Panc1 (cell line): Measurements from ENCODE around the gene ADAMTS16. TPM values are rescaled to one million over a fixed set of nuclear protein-coding genes. Genes with fewer than 3 reads are reported as not detected.

Experiments used
- ATAC-seq: fragments of 200-7000 bp; cut with Tn5 transposase; 2 replicates; pipeline ENCODE4 v1.9.1; 2020; ENCODE audit warnings: mild to moderate bottlenecking, moderate library complexity
- BruUV-seq: library from RNA; stranded (reverse); fragments of 400-500 nt; replicated peaks from 2 replicates; lab custom pipeline; 2021; lab: Mats Ljungman, UMichigan
- CTCF ChIA-PET: fragments of 300-600 bp; sonication (Branson Sonifier 250); formaldehyde crosslinking; loops from one replicate; lab custom pipeline; 2022; ENCODE audit warnings: antibody characterized with exemption; lab: Charles Lee
- POLR2A ChIA-PET: fragments of 300-600 bp; sonication (Branson Sonifier 250); formaldehyde crosslinking; loops from one replicate; lab custom pipeline; 2022; ENCODE audit warnings: antibody characterized with exemption; lab: Charles Lee
- DNase-seq: peaks from one replicate; pipeline ENCODE4 v3.0.0-alpha.2; 2010; ENCODE audit warnings: low read depth, low spot score
- H3K27ac ChIP-seq: 2 replicates; pipeline ENCODE4 v1.5.1; 2011; ENCODE audit warnings: mild to moderate bottlenecking, low read length, inconsistent platforms
- H3K27me3 ChIP-seq: fragments of 200-500 bp; sonication (Bioruptor generic); 2 replicates; pipeline ENCODE4 v1.6.0; 2014; ENCODE audit warnings: low read length, inconsistent platforms; ENCODE audit not compliant: control insufficient read depth, insufficient read depth
- H3K36me3 ChIP-seq: fragments of 200-500 bp; sonication (Bioruptor generic); 2 replicates; pipeline ENCODE4 v1.5.1; 2014; ENCODE audit warnings: inconsistent platforms, mild to moderate bottlenecking, low read length, moderate library complexity; ENCODE audit not compliant: control insufficient read depth, insufficient read depth
- H3K4me1 ChIP-seq: 2 replicates; pipeline ENCODE4 v1.5.1; 2011; ENCODE audit warnings: inconsistent platforms, mild to moderate bottlenecking, low read length, moderate library complexity; ENCODE audit not compliant: control insufficient read depth, insufficient read depth
- H3K4me3 ChIP-seq, 2 experiments: 2 replicates each; pipeline ENCODE4 v1.5.1; 2011 to 2012; ENCODE audit warnings: low read depth in 2 of 2, low read length in 2 of 2, mild to moderate bottlenecking in 2 of 2, inconsistent platforms in 1 of 2, moderate library complexity in 1 of 2
- H3K9me3 ChIP-seq: fragments of 200-500 bp; sonication (Bioruptor generic); 2 replicates; pipeline ENCODE4 v1.5.1; 2014; ENCODE audit warnings: low read depth, mild to moderate bottlenecking, inconsistent platforms, low read length, moderate library complexity; ENCODE audit not compliant: control insufficient read depth, insufficient read depth
- POLR2AphosphoS5 ChIP-seq: IDR thresholded peaks from 2 replicates; pipeline ENCODE4 v1.6.1; 2012; ENCODE audit warnings: mild to moderate bottlenecking, low read depth, low read length, moderate library complexity
- SIN3A ChIP-seq: IDR thresholded peaks from 2 replicates; pipeline ENCODE4 v1.6.1; 2012; ENCODE audit warnings: low read depth, mild to moderate bottlenecking, low read length, moderate library complexity, borderline replicate concordance; ENCODE audit not compliant: insufficient read depth
- TCF7L2 ChIP-seq: IDR thresholded peaks from 2 replicates; pipeline ENCODE4 v1.6.1; 2011; ENCODE audit warnings: mild to moderate bottlenecking, low read depth, low read length, inconsistent platforms
- in situ Hi-C: cut with HindIII; loops from 2 replicates; pipeline ENCODE4 v1.10.0; 2016; ENCODE audit warnings: low sequenced_read_pairs, low pct_unique_long_range_greater_than_20kb
- intact Hi-C: fragments of 100-400 bp; cut with micrococcal nuclease; formaldehyde crosslinking; loops from one replicate; pipeline ENCODE4 v1.10.0; 2022; ENCODE audit not compliant: unreplicated experiment
- total RNA-seq: library from RNA; stranded (reverse); gene quantifications from one replicate; pipeline ENCODE4 v1.2.1, GENCODE V29; 2021; ENCODE audit not compliant: unreplicated experiment
- TF ChIP-seq, protein P1 (sequence below), 2 experiments: IDR thresholded peaks; 2 replicates each; pipeline ENCODE4 v1.6.1; 2011 to 2012; ENCODE audit warnings: low read depth in 2 of 2, control low read depth in 1 of 2, low read length in 1 of 2, mild to moderate bottlenecking in 1 of 2, moderate library complexity in 1 of 2; ENCODE audit not compliant: insufficient read depth in 1 of 2
- TF ChIP-seq, protein P2 (sequence below): fragments of 450-650 bp; IDR thresholded peaks from 2 replicates; pipeline ENCODE4 v1.5.1; 2017; ENCODE audit warnings: mild to moderate bottlenecking

ADAMTS16 gene
- total RNA-seq, 1 experiment from 2014 or later = 0.54 TPM

DNA sequence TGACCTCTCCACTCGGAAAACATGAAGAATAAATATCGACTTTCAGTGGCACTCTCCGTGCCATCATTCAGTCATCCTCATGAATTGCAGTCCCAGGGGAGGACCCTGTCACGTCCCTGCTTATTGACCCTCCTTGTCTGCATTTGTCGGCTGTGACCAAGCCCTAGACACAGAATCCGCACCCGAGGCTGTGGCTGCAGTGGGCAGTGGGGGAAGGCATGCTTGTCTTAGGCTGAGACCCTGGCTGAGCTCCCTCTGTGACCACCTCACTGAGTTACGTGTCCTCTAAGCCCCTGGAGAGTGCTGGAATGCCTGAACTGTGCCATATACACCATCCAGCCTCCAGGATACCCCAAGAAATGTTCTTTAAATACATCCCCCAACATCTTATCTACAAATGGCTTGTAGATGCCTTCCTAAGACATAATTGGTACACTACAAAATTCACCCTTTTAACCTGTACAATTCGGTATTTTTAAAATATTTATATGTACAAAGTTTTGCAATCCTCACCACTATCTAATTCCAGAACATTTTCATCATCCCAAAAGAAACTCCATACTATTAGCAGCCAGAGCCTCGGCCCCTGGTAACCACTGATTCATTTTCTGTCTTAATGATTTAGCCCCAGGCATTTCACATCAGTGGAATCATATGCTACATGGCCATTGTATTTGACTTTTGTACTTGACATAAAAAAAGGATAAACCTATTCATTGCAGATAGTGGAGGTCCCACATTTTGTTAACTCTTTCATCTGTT is 201.6 kb downstream of the ADAMTS16 start:
- Histone ChIP-seq H3K27me3 (no peaks in the 10 kb centered on the region), H3K36me3 (no peaks in the 10 kb centered on the region), H3K4me3 (no peak overlapping the region), H3K27ac (no peak overlapping the region), H3K9me3 (no peaks in the 10 kb centered on the region), H3K4me1 (no peaks in the 10 kb centered on the region)
- DNase-seq = no peak
- BruUV-seq = no TSS peak
- ATAC-seq = no peak
- intact Hi-C loops (no loop called here), in situ Hi-C loops (no loop called here)
- POLR2A ChIA-PET = no interaction called here
- CTCF ChIA-PET = no interaction called here
- TF ChIP-seq, protein P1, sequence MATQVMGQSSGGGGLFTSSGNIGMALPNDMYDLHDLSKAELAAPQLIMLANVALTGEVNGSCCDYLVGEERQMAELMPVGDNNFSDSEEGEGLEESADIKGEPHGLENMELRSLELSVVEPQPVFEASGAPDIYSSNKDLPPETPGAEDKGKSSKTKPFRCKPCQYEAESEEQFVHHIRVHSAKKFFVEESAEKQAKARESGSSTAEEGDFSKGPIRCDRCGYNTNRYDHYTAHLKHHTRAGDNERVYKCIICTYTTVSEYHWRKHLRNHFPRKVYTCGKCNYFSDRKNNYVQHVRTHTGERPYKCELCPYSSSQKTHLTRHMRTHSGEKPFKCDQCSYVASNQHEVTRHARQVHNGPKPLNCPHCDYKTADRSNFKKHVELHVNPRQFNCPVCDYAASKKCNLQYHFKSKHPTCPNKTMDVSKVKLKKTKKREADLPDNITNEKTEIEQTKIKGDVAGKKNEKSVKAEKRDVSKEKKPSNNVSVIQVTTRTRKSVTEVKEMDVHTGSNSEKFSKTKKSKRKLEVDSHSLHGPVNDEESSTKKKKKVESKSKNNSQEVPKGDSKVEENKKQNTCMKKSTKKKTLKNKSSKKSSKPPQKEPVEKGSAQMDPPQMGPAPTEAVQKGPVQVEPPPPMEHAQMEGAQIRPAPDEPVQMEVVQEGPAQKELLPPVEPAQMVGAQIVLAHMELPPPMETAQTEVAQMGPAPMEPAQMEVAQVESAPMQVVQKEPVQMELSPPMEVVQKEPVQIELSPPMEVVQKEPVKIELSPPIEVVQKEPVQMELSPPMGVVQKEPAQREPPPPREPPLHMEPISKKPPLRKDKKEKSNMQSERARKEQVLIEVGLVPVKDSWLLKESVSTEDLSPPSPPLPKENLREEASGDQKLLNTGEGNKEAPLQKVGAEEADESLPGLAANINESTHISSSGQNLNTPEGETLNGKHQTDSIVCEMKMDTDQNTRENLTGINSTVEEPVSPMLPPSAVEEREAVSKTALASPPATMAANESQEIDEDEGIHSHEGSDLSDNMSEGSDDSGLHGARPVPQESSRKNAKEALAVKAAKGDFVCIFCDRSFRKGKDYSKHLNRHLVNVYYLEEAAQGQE (IDR thresholded peaks at IDR 0.05; ENCODE audit: insufficient read depth in 1 of 2, low read depth in 2 of 2, low read length in 1 of 2) = no peak
- no peak for TF ChIP-seq SIN3A
- TF ChIP-seq, protein P2, sequence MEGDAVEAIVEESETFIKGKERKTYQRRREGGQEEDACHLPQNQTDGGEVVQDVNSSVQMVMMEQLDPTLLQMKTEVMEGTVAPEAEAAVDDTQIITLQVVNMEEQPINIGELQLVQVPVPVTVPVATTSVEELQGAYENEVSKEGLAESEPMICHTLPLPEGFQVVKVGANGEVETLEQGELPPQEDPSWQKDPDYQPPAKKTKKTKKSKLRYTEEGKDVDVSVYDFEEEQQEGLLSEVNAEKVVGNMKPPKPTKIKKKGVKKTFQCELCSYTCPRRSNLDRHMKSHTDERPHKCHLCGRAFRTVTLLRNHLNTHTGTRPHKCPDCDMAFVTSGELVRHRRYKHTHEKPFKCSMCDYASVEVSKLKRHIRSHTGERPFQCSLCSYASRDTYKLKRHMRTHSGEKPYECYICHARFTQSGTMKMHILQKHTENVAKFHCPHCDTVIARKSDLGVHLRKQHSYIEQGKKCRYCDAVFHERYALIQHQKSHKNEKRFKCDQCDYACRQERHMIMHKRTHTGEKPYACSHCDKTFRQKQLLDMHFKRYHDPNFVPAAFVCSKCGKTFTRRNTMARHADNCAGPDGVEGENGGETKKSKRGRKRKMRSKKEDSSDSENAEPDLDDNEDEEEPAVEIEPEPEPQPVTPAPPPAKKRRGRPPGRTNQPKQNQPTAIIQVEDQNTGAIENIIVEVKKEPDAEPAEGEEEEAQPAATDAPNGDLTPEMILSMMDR = no peak
- no peak for TF ChIP-seq POLR2AphosphoS5
- TF ChIP-seq TCF7L2 = no peak

- TF ChIP-seq, protein P2 = no peak
- TF ChIP-seq, protein P1 (IDR thresholded peaks at IDR 0.05; ENCODE audit: insufficient read depth in 1 of 2, low read depth in 2 of 2, low read length in 1 of 2) = no peak
- TF ChIP-seq TCF7L2 = no peak
- TF ChIP-seq SIN3A = no peak
- TF ChIP-seq POLR2AphosphoS5 = no peak
- ChIA-PET CTCF (no interaction called here), POLR2A (no interaction called here)
- H3K36me3 ChIP-seq = no peaks in the 10 kb centered on the region
- no peaks in the 10 kb centered on the region for H3K27me3 ChIP-seq
- no TSS peak for BruUV-seq
- ATAC-seq = no peak
- H3K4me3 ChIP-seq = no peak overlapping the region
- H3K4me1 ChIP-seq = no peaks in the 10 kb centered on the region
- intact Hi-C loops (no loop called here), in situ Hi-C loops (no loop called here)
- DNase-seq = no peak
- H3K27ac ChIP-seq = no peak overlapping the region
- H3K9me3 ChIP-seq = no peaks in the 10 kb centered on the region
These were observed 202.7 kb downstream of the ADAMTS16 start for GRCh38 chr5:5342784-5343183.
